ENCODE measurements around the gene ESPNL. TPM values are rescaled to one million over a fixed set of nuclear protein-coding genes. Genes with fewer than 3 reads are reported as not detected.

The ESPNL gene
- total RNA-seq, 1 experiment from 2014 or later: 0.19 TPM

- H3K9me3 Mint-ChIP-seq (ENCODE audit: low read depth, unreplicated experiment): no peaks in the 10 kb centered on the region
- BruUV-seq (replicated peaks): no TSS peak
- H3K27ac Mint-ChIP-seq (ENCODE audit: unreplicated experiment): no peak overlapping the region
- intact Hi-C loops (cut with micrococcal nuclease; ENCODE audit: unreplicated experiment): no loop called here
- no peak overlapping the region for H3K4me3 Mint-ChIP-seq (ENCODE audit: low read depth, unreplicated experiment)
- CTCF ChIA-PET: no interaction called here
- H3K4me1 Mint-ChIP-seq (ENCODE audit: low read depth, unreplicated experiment): no peaks in the 10 kb centered on the region
- H3K27me3 Mint-ChIP-seq (ENCODE audit: unreplicated experiment): no peaks in the 10 kb centered on the region
- TF ChIP-seq, protein P1, sequence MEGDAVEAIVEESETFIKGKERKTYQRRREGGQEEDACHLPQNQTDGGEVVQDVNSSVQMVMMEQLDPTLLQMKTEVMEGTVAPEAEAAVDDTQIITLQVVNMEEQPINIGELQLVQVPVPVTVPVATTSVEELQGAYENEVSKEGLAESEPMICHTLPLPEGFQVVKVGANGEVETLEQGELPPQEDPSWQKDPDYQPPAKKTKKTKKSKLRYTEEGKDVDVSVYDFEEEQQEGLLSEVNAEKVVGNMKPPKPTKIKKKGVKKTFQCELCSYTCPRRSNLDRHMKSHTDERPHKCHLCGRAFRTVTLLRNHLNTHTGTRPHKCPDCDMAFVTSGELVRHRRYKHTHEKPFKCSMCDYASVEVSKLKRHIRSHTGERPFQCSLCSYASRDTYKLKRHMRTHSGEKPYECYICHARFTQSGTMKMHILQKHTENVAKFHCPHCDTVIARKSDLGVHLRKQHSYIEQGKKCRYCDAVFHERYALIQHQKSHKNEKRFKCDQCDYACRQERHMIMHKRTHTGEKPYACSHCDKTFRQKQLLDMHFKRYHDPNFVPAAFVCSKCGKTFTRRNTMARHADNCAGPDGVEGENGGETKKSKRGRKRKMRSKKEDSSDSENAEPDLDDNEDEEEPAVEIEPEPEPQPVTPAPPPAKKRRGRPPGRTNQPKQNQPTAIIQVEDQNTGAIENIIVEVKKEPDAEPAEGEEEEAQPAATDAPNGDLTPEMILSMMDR (IDR thresholded peaks at IDR 0.05; ENCODE audit: unreplicated experiment): no peak
- no peaks in the 10 kb centered on the region for H3K36me3 Mint-ChIP-seq (ENCODE audit: insufficient read depth, unreplicated experiment)
- no peak for DNase-seq
Measured at GRCh38 chr2:238091436-238092060, 8.6 kb upstream of the ESPNL start.

GRCh38 chr2:238092486-238093035, 7.6 kb upstream of the ESPNL start:
- H3K4me3 Mint-ChIP-seq (ENCODE audit: low read depth, unreplicated experiment): no peak overlapping the region
- no peaks in the 10 kb centered on the region for H3K27me3 Mint-ChIP-seq (ENCODE audit: unreplicated experiment)
- no peak overlapping the region for H3K27ac Mint-ChIP-seq (ENCODE audit: unreplicated experiment)
- no peak for DNase-seq
- TF ChIP-seq, protein P1 (IDR thresholded peaks at IDR 0.05; ENCODE audit: unreplicated experiment): no peak
- intact Hi-C loops (cut with micrococcal nuclease; ENCODE audit: unreplicated experiment): no loop called here
- CTCF ChIA-PET: no interaction called here
- no TSS peak for BruUV-seq (replicated peaks)
- H3K9me3 Mint-ChIP-seq (ENCODE audit: low read depth, unreplicated experiment): no peaks in the 10 kb centered on the region
- no peaks in the 10 kb centered on the region for H3K4me1 Mint-ChIP-seq (ENCODE audit: low read depth, unreplicated experiment)
- peaks cover 9% of the 10 kb centered on the region for H3K36me3 Mint-ChIP-seq (ENCODE audit: insufficient read depth, unreplicated experiment)

GRCh38 chr2:238093181-238094140, 6.7 kb upstream of the ESPNL start:
- Mint-ChIP-seq H3K27me3 (ENCODE audit: unreplicated experiment) (no peaks in the 10 kb centered on the region), H3K4me3 (ENCODE audit: low read depth, unreplicated experiment) (no peak overlapping the region), H3K36me3 (ENCODE audit: insufficient read depth, unreplicated experiment) (peaks cover 9% of the 10 kb centered on the region), H3K9me3 (ENCODE audit: low read depth, unreplicated experiment) (no peaks in the 10 kb centered on the region), H3K27ac (ENCODE audit: unreplicated experiment) (no peak overlapping the region), H3K4me1 (ENCODE audit: low read depth, unreplicated experiment) (no peaks in the 10 kb centered on the region)
- intact Hi-C loops (cut with micrococcal nuclease; ENCODE audit: unreplicated experiment): no loop called here
- TF ChIP-seq, protein P1 (IDR thresholded peaks at IDR 0.05; ENCODE audit: unreplicated experiment): no peak
- CTCF ChIA-PET: no interaction called here
- DNase-seq: no peak
- BruUV-seq (replicated peaks): no TSS peak

DNA sequence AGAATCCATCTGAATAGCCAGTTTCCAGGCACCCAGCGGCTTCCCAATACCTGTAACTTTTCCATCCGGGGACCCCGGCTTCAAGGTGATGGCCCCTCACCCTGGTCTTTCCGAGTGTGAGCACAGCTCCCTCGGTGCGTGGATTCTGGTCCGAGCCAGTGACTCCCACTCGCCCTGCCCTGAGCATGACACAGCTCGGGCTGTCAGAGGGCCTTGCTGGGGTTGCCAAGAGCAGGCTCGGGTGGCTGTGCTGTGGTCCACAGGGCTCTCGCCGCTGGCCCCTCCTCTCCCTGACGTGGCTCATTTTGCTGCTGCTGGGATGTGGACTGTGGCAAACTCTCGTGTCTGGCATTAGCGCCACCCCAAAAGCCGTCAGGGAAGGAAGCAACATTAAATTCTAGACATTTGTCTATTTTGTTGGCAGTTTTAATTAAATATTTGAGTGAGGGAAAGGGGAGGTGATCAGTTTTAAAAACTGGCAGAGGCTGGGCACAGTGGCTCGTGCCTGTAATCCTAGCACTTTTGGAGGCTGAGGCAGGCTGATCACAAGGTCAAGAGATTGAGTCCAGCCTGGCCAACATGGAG, 5.6 kb upstream of the ESPNL start:
- intact Hi-C loops (cut with micrococcal nuclease; ENCODE audit: unreplicated experiment): no loop called here

More for the DNA sequence above, 5.6 kb upstream of the ESPNL start:
- DNase-seq: no peak
- TF ChIP-seq, protein P1 (IDR thresholded peaks at IDR 0.05; ENCODE audit: unreplicated experiment): no peak
- Mint-ChIP-seq H3K9me3 (ENCODE audit: low read depth, unreplicated experiment) (no peaks in the 10 kb centered on the region), H3K4me1 (ENCODE audit: low read depth, unreplicated experiment) (no peaks in the 10 kb centered on the region), H3K27me3 (ENCODE audit: unreplicated experiment) (no peaks in the 10 kb centered on the region), H3K36me3 (ENCODE audit: insufficient read depth, unreplicated experiment) (peaks cover 9% of the 10 kb centered on the region), H3K4me3 (ENCODE audit: low read depth, unreplicated experiment) (no peak overlapping the region), H3K27ac (ENCODE audit: unreplicated experiment) (no peak overlapping the region)
- no TSS peak for BruUV-seq (replicated peaks)
- CTCF ChIA-PET: no interaction called here

Measured in Calu3 (cell line).